HG02938 (cell line): ENCODE results near the gene MAPK6.
"Not testable (repeated sequence)": the region's sequence is repeated elsewhere in the genome, so short reads cannot be mapped to it uniquely, and the experiment has no call there.

ENCODE experiments used
- ATAC-seq: cut with Tn5 transposase; IDR thresholded peaks from one replicate; pipeline ENCODE4 v1.9.1; 2021; ENCODE audit warnings: mild to moderate bottlenecking, moderate library complexity; ENCODE audit not compliant: unreplicated experiment

The MAPK6 gene

GRCh38 chr15:52042051-52042851 is 23.2 kb downstream of the MAPK6 start:
- no peak for ATAC-seq

GRCh38 chr15:52045795-52046298 is 26.8 kb downstream of the MAPK6 start:
- ATAC-seq: not testable (repeated sequence)

GRCh38 chr15:52046552-52046951 is 27.5 kb downstream of the MAPK6 start:
- ATAC-seq: not testable (repeated sequence)

GRCh38 chr15:52050416-52050815 is 31.4 kb downstream of the MAPK6 start:
- ATAC-seq: no peak

GRCh38 chr15:52052066-52052935 is 33.3 kb downstream of the MAPK6 start:
- ATAC-seq: no peak

GRCh38 chr15:52054381-52054780 is 35.4 kb downstream of the MAPK6 start:
- ATAC-seq: no peak

- not testable (repeated sequence) for ATAC-seq
These were observed 35.8 kb downstream of the MAPK6 start for GRCh38 chr15:52054858-52055257.

- ATAC-seq: no peak
These were observed 37.0 kb downstream of the MAPK6 start for GRCh38 chr15:52056001-52056400.

- no peak for ATAC-seq
These were observed 37.5 kb downstream of the MAPK6 start for GRCh38 chr15:52056496-52056895.

- ATAC-seq: no peak
These were observed 39.0 kb downstream of the MAPK6 start for GRCh38 chr15:52057996-52058395.

GRCh38 chr15:52060501-52060900 is 41.5 kb downstream of the MAPK6 start:
- no peak for ATAC-seq

- no peak for ATAC-seq
These were observed 48.0 kb downstream of the MAPK6 start for GRCh38 chr15:52066842-52067544.

- ATAC-seq: no peak
These were observed 48.5 kb downstream of the MAPK6 start for GRCh38 chr15:52067545-52067926.

GRCh38 chr15:52068004-52068615 is 49.1 kb downstream of the MAPK6 start:
- no peak for ATAC-seq

- ATAC-seq: no peak
These were observed 50.5 kb downstream of the MAPK6 start for GRCh38 chr15:52069559-52069958.

- no peak for ATAC-seq
These were observed 52.6 kb downstream of the MAPK6 start for GRCh38 chr15:52071570-52071969.

GRCh38 chr15:52076889-52077781 is 58.1 kb downstream of the MAPK6 start:
- ATAC-seq: no peak

GRCh38 chr15:52078197-52078875 is 59.3 kb downstream of the MAPK6 start:
- no peak for ATAC-seq
